Muscle of leg (tissue), 11 donors: Measurements from ENCODE around the gene AUTS2. TPM values are rescaled to one million over a fixed set of nuclear protein-coding genes. Genes with fewer than 3 reads are reported as not detected.

ENCODE experiments used
- DNase-seq: peaks from one replicate; pipeline ENCODE4 v3.0.0; 2013
- H3K27ac ChIP-seq: one replicate; pipeline ENCODE4 v1.5.1; 2013; ENCODE audit warnings: mild to moderate bottlenecking, low read length, control low read depth
- H3K27me3 ChIP-seq: one replicate; pipeline ENCODE4 v1.6.1; 2013; ENCODE audit warnings: low read length; ENCODE audit not compliant: control insufficient read depth, insufficient read depth
- H3K36me3 ChIP-seq: one replicate; pipeline ENCODE4 v1.6.1; 2013; ENCODE audit warnings: low read length; ENCODE audit not compliant: control insufficient read depth, insufficient read depth
- H3K4me1 ChIP-seq: one replicate; pipeline ENCODE4 v1.6.1; 2013; ENCODE audit warnings: low read length; ENCODE audit not compliant: control insufficient read depth, insufficient read depth
- H3K4me3 ChIP-seq: one replicate; pipeline ENCODE4 v1.5.1; 2013; ENCODE audit warnings: low read length, control low read depth
- H3K9me3 ChIP-seq: replicated peaks from 2 replicates; pipeline ENCODE4 v1.6.1; 2013; ENCODE audit warnings: low read depth, low read length; ENCODE audit not compliant: control insufficient read depth
- WGBS: methylation state at CpG from one replicate; pipeline ENCODE4 v1.1.5; 2013; ENCODE audit warnings: missing lambda C conversion rate; ENCODE audit not compliant: insufficient coverage; 5-methylcytosine and 5-hydroxymethylcytosine counted together
- polyA plus RNA-seq, 8 donors: library from polyadenylated mRNA; unstranded; fragments of 120-200 nt; gene quantifications; one replicate each; pipeline versions ENCODE4 v1.2.1 to v1.2.3, GENCODE V29; 2013; ENCODE audit warnings: inconsistent platforms in 1 of 8, low replicate concordance in 1 of 8; ENCODE audit not compliant: insufficient read length in 8 of 8, insufficient read depth in 1 of 8
- total RNA-seq: library from RNA; stranded (reverse); fragments of 120-200 nt; gene quantifications from one replicate; pipeline ENCODE4 v1.2.4, GENCODE V29; 2013

AUTS2 gene
- total and polyA plus RNA-seq, 9 donors, result 28.6 to 92.3 (median 58.8) TPM

- no CpG with 5 or more reads among the region's 2 CpGs for WGBS
- Histone ChIP-seq H3K4me3 (no peak overlapping the region), H3K4me1 (peaks cover 37% of the 10 kb centered on the region), H3K27me3 (no peaks in the 10 kb centered on the region), H3K27ac (no peak overlapping the region), H3K36me3 (no peaks in the 10 kb centered on the region), H3K9me3 (no peaks in the 10 kb centered on the region)
- DNase-seq, result peak; percentile 42
Observed at GRCh38 chr7:69654381-69654780, 56.1 kb downstream of the AUTS2 start.

- peaks cover 40% of the 10 kb centered on the region for H3K4me1 ChIP-seq
- H3K27ac ChIP-seq, result peak overlapping the region; percentile 6
- no peaks in the 10 kb centered on the region for H3K9me3 ChIP-seq
- no peaks in the 10 kb centered on the region for H3K27me3 ChIP-seq
- H3K4me3 ChIP-seq, result no peak overlapping the region
- DNase-seq, result peak; percentile 63
- no peaks in the 10 kb centered on the region for H3K36me3 ChIP-seq
- 86% methylated on average over 2 of the region's 6 CpGs for WGBS
Observed at GRCh38 chr7:69654849-69655707, 56.8 kb downstream of the AUTS2 start.

GRCh38 chr7:69656077-69656476, 57.8 kb downstream of the AUTS2 start:
- Histone ChIP-seq H3K4me3 (no peak overlapping the region), H3K27me3 (no peaks in the 10 kb centered on the region), H3K9me3 (no peaks in the 10 kb centered on the region), H3K36me3 (no peaks in the 10 kb centered on the region), H3K4me1 (peaks cover 40% of the 10 kb centered on the region), H3K27ac (no peak overlapping the region)
- no CpG with 5 or more reads among the region's 2 CpGs for WGBS
- no peak for DNase-seq

GRCh38 chr7:69656890-69657289, 58.6 kb downstream of the AUTS2 start:
- peaks cover 40% of the 10 kb centered on the region for H3K4me1 ChIP-seq
- 6% methylated on average over 2 of the region's 5 CpGs for WGBS
- H3K27me3 ChIP-seq, result no peaks in the 10 kb centered on the region
- DNase-seq, result peak; percentile 90
- peak overlapping the region; percentile 62 for H3K27ac ChIP-seq
- H3K9me3 ChIP-seq, result no peaks in the 10 kb centered on the region
- no peak overlapping the region for H3K4me3 ChIP-seq
- H3K36me3 ChIP-seq, result no peaks in the 10 kb centered on the region

GRCh38 chr7:69657331-69657730, 59.1 kb downstream of the AUTS2 start:
- no peak overlapping the region for H3K4me3 ChIP-seq
- 87% methylated on average over 2 of the region's 4 CpGs for WGBS
- peak overlapping the region; percentile 62 for H3K27ac ChIP-seq
- H3K4me1 ChIP-seq, result peaks cover 40% of the 10 kb centered on the region
- H3K9me3 ChIP-seq, result no peaks in the 10 kb centered on the region
- no peak for DNase-seq
- no peaks in the 10 kb centered on the region for H3K36me3 ChIP-seq
- H3K27me3 ChIP-seq, result no peaks in the 10 kb centered on the region

GRCh38 chr7:69657985-69658384, 59.7 kb downstream of the AUTS2 start:
- Histone ChIP-seq H3K4me1 (peaks cover 40% of the 10 kb centered on the region), H3K36me3 (no peaks in the 10 kb centered on the region), H3K27ac (no peak overlapping the region), H3K9me3 (no peaks in the 10 kb centered on the region), H3K4me3 (no peak overlapping the region), H3K27me3 (no peaks in the 10 kb centered on the region)
- no peak for DNase-seq
- no CpG with 5 or more reads among the region's 3 CpGs for WGBS

GRCh38 chr7:69659983-69660382, 61.7 kb downstream of the AUTS2 start:
- DNase-seq, result peak; percentile 61
- Histone ChIP-seq H3K9me3 (no peaks in the 10 kb centered on the region), H3K4me1 (peaks cover 26% of the 10 kb centered on the region), H3K27me3 (no peaks in the 10 kb centered on the region), H3K27ac (no peak overlapping the region), H3K4me3 (no peak overlapping the region), H3K36me3 (no peaks in the 10 kb centered on the region)
- no CpG with 5 or more reads among the region's 2 CpGs for WGBS

- no peak for DNase-seq
Observed at GRCh38 chr7:69661342-69661741, 63.1 kb downstream of the AUTS2 start.

GRCh38 chr7:69663911-69664832, 65.9 kb downstream of the AUTS2 start:
- Histone ChIP-seq H3K27me3 (no peaks in the 10 kb centered on the region), H3K9me3 (no peaks in the 10 kb centered on the region), H3K4me3 (no peak overlapping the region), H3K36me3 (no peaks in the 10 kb centered on the region), H3K27ac (no peak overlapping the region), H3K4me1 (peaks cover 3% of the 10 kb centered on the region)
- no peak for DNase-seq
- no CpG with 5 or more reads among the region's 5 CpGs for WGBS

More at GRCh38 chr7:69661342-69661741, 63.1 kb downstream of the AUTS2 start:
- peaks cover 14% of the 10 kb centered on the region for H3K4me1 ChIP-seq
- H3K36me3 ChIP-seq, result no peaks in the 10 kb centered on the region
- H3K4me3 ChIP-seq, result no peak overlapping the region
- H3K27me3 ChIP-seq, result no peaks in the 10 kb centered on the region
- H3K9me3 ChIP-seq, result no peaks in the 10 kb centered on the region
- WGBS, result no CpG with 5 or more reads among the region's 3 CpGs
- no peak overlapping the region for H3K27ac ChIP-seq

- H3K9me3 ChIP-seq, result no peaks in the 10 kb centered on the region
- peak; percentile 69 for DNase-seq
- H3K4me1 ChIP-seq, result no peaks in the 10 kb centered on the region
- WGBS, result 17% methylated on average over 1 of the region's 2 CpGs
- H3K4me3 ChIP-seq, result no peak overlapping the region
- H3K36me3 ChIP-seq, result no peaks in the 10 kb centered on the region
- no peaks in the 10 kb centered on the region for H3K27me3 ChIP-seq
- no peak overlapping the region for H3K27ac ChIP-seq
Observed at GRCh38 chr7:69665369-69665768, 67.1 kb downstream of the AUTS2 start.
